ENCODE measurements around the gene NFIB. TPM values are rescaled to one million over a fixed set of nuclear protein-coding genes. Genes with fewer than 3 reads are reported as not detected.

The NFIB gene
- polyA plus RNA-seq, 1 donor (not counting 4 experiments of a cell fraction or from before 2014, with no cell fraction given): 8.9 TPM

- H3K9me1 ChIP-seq (ENCODE audit: control insufficient read depth, extremely low read depth, insufficient read depth, low read length): no peaks in the 10 kb centered on the region
- H4K20me1 ChIP-seq (ENCODE audit: control insufficient read depth, extremely low read depth, insufficient read depth, low read length): no peaks in the 10 kb centered on the region
- H3K27ac ChIP-seq (ENCODE audit: control insufficient read depth, insufficient read depth, low read length): no peak overlapping the region
- dilution Hi-C loops (cut with MboI; ENCODE audit: extremely low pct_ligation_motif_present, low sequenced_read_pairs): no loop called here
- DNase-seq (ENCODE audit: low read depth, low spot score) (no peak), FAIRE-seq (no peak)
- no peaks in the 10 kb centered on the region for H3K27me3 ChIP-seq (ENCODE audit: control insufficient read depth, extremely low read depth, insufficient read depth, low read length)
- peak overlapping the region; percentile 9 for H3K4me2 ChIP-seq (ENCODE audit: control insufficient read depth, extremely low read depth, insufficient read depth, low read depth, low read length)
- peaks cover 15% of the 10 kb centered on the region for H3K4me1 ChIP-seq (ENCODE audit: control insufficient read depth, extremely low read depth, insufficient read depth, low read length)
- H3K9ac ChIP-seq (ENCODE audit: control insufficient read depth, extremely low read depth, insufficient read depth, low read length): no peak overlapping the region
- H3K36me3 ChIP-seq (ENCODE audit: control insufficient read depth in 2 of 2, extremely low read depth in 1 of 2, insufficient read depth in 2 of 2, low read length in 2 of 2): no peaks in the 10 kb centered on the region
- no peak overlapping the region for H2AFZ ChIP-seq (ENCODE audit: control insufficient read depth, low read length)
- H3K9me3 ChIP-seq (ENCODE audit: control insufficient read depth, low read depth, low read length): no peaks in the 10 kb centered on the region
- no peak overlapping the region for H3K4me3 ChIP-seq (ENCODE audit: control insufficient read depth in 2 of 3, extremely low read depth in 1 of 3, insufficient read depth in 2 of 3, low read depth in 1 of 3, low read length in 3 of 3)
- no peak for TF ChIP-seq EZH2 (IDR thresholded peaks at IDR 0.05; ENCODE audit: low read length)
- TF ChIP-seq, protein P1, sequence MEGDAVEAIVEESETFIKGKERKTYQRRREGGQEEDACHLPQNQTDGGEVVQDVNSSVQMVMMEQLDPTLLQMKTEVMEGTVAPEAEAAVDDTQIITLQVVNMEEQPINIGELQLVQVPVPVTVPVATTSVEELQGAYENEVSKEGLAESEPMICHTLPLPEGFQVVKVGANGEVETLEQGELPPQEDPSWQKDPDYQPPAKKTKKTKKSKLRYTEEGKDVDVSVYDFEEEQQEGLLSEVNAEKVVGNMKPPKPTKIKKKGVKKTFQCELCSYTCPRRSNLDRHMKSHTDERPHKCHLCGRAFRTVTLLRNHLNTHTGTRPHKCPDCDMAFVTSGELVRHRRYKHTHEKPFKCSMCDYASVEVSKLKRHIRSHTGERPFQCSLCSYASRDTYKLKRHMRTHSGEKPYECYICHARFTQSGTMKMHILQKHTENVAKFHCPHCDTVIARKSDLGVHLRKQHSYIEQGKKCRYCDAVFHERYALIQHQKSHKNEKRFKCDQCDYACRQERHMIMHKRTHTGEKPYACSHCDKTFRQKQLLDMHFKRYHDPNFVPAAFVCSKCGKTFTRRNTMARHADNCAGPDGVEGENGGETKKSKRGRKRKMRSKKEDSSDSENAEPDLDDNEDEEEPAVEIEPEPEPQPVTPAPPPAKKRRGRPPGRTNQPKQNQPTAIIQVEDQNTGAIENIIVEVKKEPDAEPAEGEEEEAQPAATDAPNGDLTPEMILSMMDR (optimal IDR thresholded peaks at IDR 0.05 in 1 of 3, IDR thresholded peaks at IDR 0.05 in 1 of 3, conservative IDR thresholded peaks at IDR 0.05 in 1 of 3; ENCODE audit: extremely low read depth in 1 of 3, insufficient read depth in 2 of 3, low read length in 3 of 3): no peak
- H3K79me2 ChIP-seq (ENCODE audit: control insufficient read depth, insufficient read depth, low read length): no peaks in the 10 kb centered on the region
Observed at GRCh38 chr9:14159440-14160216, 154.3 kb downstream of the NFIB start.

DNA sequence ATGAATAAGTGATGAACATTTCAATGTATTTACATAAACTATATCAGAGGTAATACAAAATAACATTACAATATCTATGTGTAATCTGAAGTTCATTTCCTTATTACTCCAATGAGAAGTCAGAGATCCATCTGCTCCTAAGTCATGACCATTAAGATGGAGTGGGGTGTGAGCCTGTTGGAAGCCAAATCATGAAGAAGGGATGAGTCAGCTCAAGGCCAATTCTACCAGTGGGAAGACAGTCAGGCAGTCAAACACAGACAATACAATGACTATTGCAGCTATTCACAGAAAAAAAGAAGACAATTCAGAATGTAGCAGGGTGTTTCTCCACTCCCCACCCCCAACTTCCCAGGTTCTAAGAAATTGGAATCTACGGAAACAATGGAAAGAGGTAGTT is 155.0 kb downstream of the NFIB start:
- H3K36me3 ChIP-seq (ENCODE audit: control insufficient read depth in 2 of 2, extremely low read depth in 1 of 2, insufficient read depth in 2 of 2, low read length in 2 of 2): no peaks in the 10 kb centered on the region
- no peaks in the 10 kb centered on the region for H3K9me3 ChIP-seq (ENCODE audit: control insufficient read depth, low read depth, low read length)
- no peaks in the 10 kb centered on the region for H3K9me1 ChIP-seq (ENCODE audit: control insufficient read depth, extremely low read depth, insufficient read depth, low read length)
- no peaks in the 10 kb centered on the region for H3K79me2 ChIP-seq (ENCODE audit: control insufficient read depth, insufficient read depth, low read length)
- H3K27me3 ChIP-seq (ENCODE audit: control insufficient read depth, extremely low read depth, insufficient read depth, low read length): no peaks in the 10 kb centered on the region
- peak; percentile 86 for FAIRE-seq
- dilution Hi-C loops (cut with MboI; ENCODE audit: extremely low pct_ligation_motif_present, low sequenced_read_pairs): no loop called here
- peak overlapping the region; percentile 9 for H3K4me2 ChIP-seq (ENCODE audit: control insufficient read depth, extremely low read depth, insufficient read depth, low read depth, low read length)
- DNase-seq (ENCODE audit: low read depth, low spot score): peak; percentile 38
- no peak for TF ChIP-seq EZH2 (IDR thresholded peaks at IDR 0.05; ENCODE audit: low read length)
- TF ChIP-seq, protein P1 (optimal IDR thresholded peaks at IDR 0.05 in 1 of 3, IDR thresholded peaks at IDR 0.05 in 1 of 3, conservative IDR thresholded peaks at IDR 0.05 in 1 of 3; ENCODE audit: extremely low read depth in 1 of 3, insufficient read depth in 2 of 3, low read length in 3 of 3): no peak
- H2AFZ ChIP-seq (ENCODE audit: control insufficient read depth, low read length): no peak overlapping the region
- H3K27ac ChIP-seq (ENCODE audit: control insufficient read depth, insufficient read depth, low read length): no peak overlapping the region
- H3K9ac ChIP-seq (ENCODE audit: control insufficient read depth, extremely low read depth, insufficient read depth, low read length): no peak overlapping the region
- H3K4me3 ChIP-seq (ENCODE audit: control insufficient read depth in 2 of 3, extremely low read depth in 1 of 3, insufficient read depth in 2 of 3, low read depth in 1 of 3, low read length in 3 of 3): no peak overlapping the region
- H4K20me1 ChIP-seq (ENCODE audit: control insufficient read depth, extremely low read depth, insufficient read depth, low read length): no peaks in the 10 kb centered on the region
- peaks cover 15% of the 10 kb centered on the region for H3K4me1 ChIP-seq (ENCODE audit: control insufficient read depth, extremely low read depth, insufficient read depth, low read length)

Data from keratinocyte (primary cell).